A673 (cell line): ENCODE measurements around the gene FCGR3A.

Source experiments
- CTCF ChIP-seq: fragments of 300-800, 200-600 bp; sonication (generic); conservative IDR thresholded peaks from 2 replicates; pipeline ENCODE4 v1.5.1; 2017; ENCODE audit warnings: low read depth, mild to moderate bottlenecking, antibody characterized with exemption, low read length, moderate library complexity, mixed read lengths
- EZH2 ChIP-seq: fragments of 200-600 bp; sonication (generic); IDR thresholded peaks from 2 replicates; pipeline ENCODE4 v1.6.1; 2017; ENCODE audit warnings: borderline replicate concordance, low read depth, mild to moderate bottlenecking, mixed read lengths, antibody characterized with exemption, low read length; ENCODE audit not compliant: poor library complexity, severe bottlenecking

- TF ChIP-seq CTCF, result no peak
- no peak for TF ChIP-seq EZH2
Measured at GRCh38 chr1:161499099-161500039, 50.2 kb downstream of the FCGR3A start.
